K562 (cell line): ENCODE data around the gene SMIM12. TPM values are rescaled to one million over a fixed set of nuclear protein-coding genes. Genes with fewer than 3 reads are reported as not detected.
A peak's percentile ranks its signal among the peaks of the same experiment; 100 is the strongest.

Source experiments
- ATF7 ChIP-seq: fragments of 450-650 bp; IDR thresholded peaks from 2 replicates; pipeline ENCODE4 v1.7.1; 2014; ENCODE audit warnings: mild to moderate bottlenecking, moderate library complexity
- FIP1L1 ChIP-seq: fragments of 200-400 bp; formaldehyde crosslinking; IDR thresholded peaks from 2 replicates; pipeline ENCODE4 v1.6.1; 2018; ENCODE audit warnings: mild to moderate bottlenecking, low read depth, low read length; ENCODE audit not compliant: poor library complexity, severe bottlenecking
- POLR2G ChIP-seq: fragments of 200-400 bp; formaldehyde crosslinking; IDR thresholded peaks from 2 replicates; pipeline ENCODE4 v1.6.1; 2017; ENCODE audit warnings: low read depth, mild to moderate bottlenecking, antibody characterized with exemption, low read length, moderate library complexity
- PRPF4 ChIP-seq: fragments of 200-400 bp; formaldehyde crosslinking; IDR thresholded peaks from one replicate; pipeline ENCODE4 v1.6.1; 2017; ENCODE audit warnings: low read length, low read depth, mild to moderate bottlenecking; ENCODE audit not compliant: insufficient read depth, poor library complexity, severe bottlenecking
- PTBP1 ChIP-seq: fragments of 200-400 bp; formaldehyde crosslinking; IDR thresholded peaks from 2 replicates; pipeline ENCODE4 v1.6.1; 2017; ENCODE audit warnings: low read depth, low read length
- RBFOX2 ChIP-seq: fragments of 200-400 bp; formaldehyde crosslinking; IDR thresholded peaks from 2 replicates; pipeline ENCODE4 v1.6.1; 2017; ENCODE audit warnings: low read depth, mild to moderate bottlenecking, low read length, moderate library complexity
- RBM25 ChIP-seq: fragments of 200-400 bp; formaldehyde crosslinking; IDR thresholded peaks from 2 replicates; pipeline ENCODE4 v1.6.1; 2018; ENCODE audit warnings: low read length, low read depth, moderate library complexity; ENCODE audit not compliant: severe bottlenecking
- SLC30A9 ChIP-seq: fragments of 250-450 bp; sonication (Bioruptor Pico); IDR thresholded peaks from 2 replicates; pipeline ENCODE4 v1.8.0; 2022; ENCODE audit warnings: mild to moderate bottlenecking, moderate library complexity
- SMAD3 ChIP-seq: fragments of 450-650 bp; formaldehyde crosslinking; conservative IDR thresholded peaks from 2 replicates; pipeline ENCODE4 v1.4.0; 2020; ENCODE audit warnings: mild to moderate bottlenecking
- SRF ChIP-seq, 2 experiments: fragments of 250-450, 450-650 bp in 1 of 2; sonication (Bioruptor Pico) in 1 of 2; sonication (generic) in 1 of 2; formaldehyde crosslinking; IDR thresholded peaks; 2 replicates each; pipeline versions ENCODE4 v1.5.0 to v1.5.1; 2020 to 2022; ENCODE audit warnings: mild to moderate bottlenecking in 1 of 2, missing genetic modification reagents in 1 of 2
- ZC3H11A ChIP-seq: IDR thresholded peaks from 2 replicates; pipeline ENCODE4 v1.6.1; 2012; ENCODE audit warnings: low read depth, low read length, improper control_type of control experiment
- ZNF239 ChIP-seq: fragments of 250-450 bp; sonication (Bioruptor Pico); IDR thresholded peaks from 2 replicates; pipeline ENCODE4 v1.4.0; 2020; ENCODE audit warnings: mild to moderate bottlenecking
- ZNF431 ChIP-seq: sonication (generic); formaldehyde crosslinking; IDR thresholded peaks from 2 replicates; pipeline ENCODE4 v1.8.0; 2022; ENCODE audit warnings: mild to moderate bottlenecking, missing genetic modification reagents
- polyA plus RNA-seq, 8 experiments: library from polyadenylated mRNA; depleted of rRNA in 4 of 8; stranded (reverse) in 5 of 8; unstranded in 3 of 8; fragments of >200 nt; fragmentation: Nextera tagmentation in 2 of 8; fragmentation: Illumina TruSeq in 1 of 8; extraction: Ambion mirVana in 2 of 8; extraction: Trizol in 1 of 8; gene quantifications; 2 replicates each; pipeline versions ENCODE4 v1.2.1 to v1.2.3, GENCODE V29; 2011 to 2014; ENCODE audit warnings: inconsistent platforms in 1 of 8, missing spikeins in 1 of 8
- total RNA-seq, 7 experiments: library from RNA; depleted of rRNA in 6 of 7; stranded (reverse); fragments of >200 nt in 6 of 7; fragmentation: Illumina TruSeq in 2 of 7; extraction: Trizol in 2 of 7; gene quantifications; 2 replicates each; pipeline versions ENCODE4 v1.2.1 to v1.2.3, GENCODE V29; 2011 to 2021; ENCODE audit warnings: low replicate concordance in 1 of 7
- TF ChIP-seq, protein P1 (sequence below), 3 experiments: fragments of 200-800 bp in 1 of 3; fragments of 250-450 bp in 1 of 3; fragments of 450-650 bp in 1 of 3; sonication (Bioruptor Pico) in 1 of 3; sonication (Bioruptor generic) in 1 of 3; formaldehyde crosslinking in 1 of 3; IDR thresholded peaks; 2 replicates each; pipeline versions ENCODE4 v1.6.1 to v1.8.0; 2016 to 2022; ENCODE audit warnings: mild to moderate bottlenecking in 2 of 3, missing genetic modification characterization in 2 of 3, missing compliant biosample characterization in 1 of 3, moderate library complexity in 1 of 3
- TF ChIP-seq, protein P2 (sequence below): fragments of 450-650 bp; IDR thresholded peaks from 2 replicates; pipeline ENCODE4 v1.6.1; 2018; ENCODE audit not compliant: partially characterized antibody
- TF ChIP-seq, protein P3 (sequence below): fragments of 250-450 bp; sonication (Bioruptor Pico); IDR thresholded peaks from 2 replicates; pipeline ENCODE4 v1.6.1; 2021; ENCODE audit warnings: mild to moderate bottlenecking
- TF ChIP-seq, protein P4 (sequence below): fragments of 250-450 bp; sonication (Bioruptor Pico); IDR thresholded peaks from 2 replicates; pipeline ENCODE4 v1.9.0; 2021; ENCODE audit warnings: mild to moderate bottlenecking

SMIM12 gene
- total and polyA plus RNA-seq, 9 of the 15 experiments (the other 6 are each of a cell fraction or from before 2014, with no cell fraction given): 51.7 to 112 (median 63.9) TPM

DNA sequence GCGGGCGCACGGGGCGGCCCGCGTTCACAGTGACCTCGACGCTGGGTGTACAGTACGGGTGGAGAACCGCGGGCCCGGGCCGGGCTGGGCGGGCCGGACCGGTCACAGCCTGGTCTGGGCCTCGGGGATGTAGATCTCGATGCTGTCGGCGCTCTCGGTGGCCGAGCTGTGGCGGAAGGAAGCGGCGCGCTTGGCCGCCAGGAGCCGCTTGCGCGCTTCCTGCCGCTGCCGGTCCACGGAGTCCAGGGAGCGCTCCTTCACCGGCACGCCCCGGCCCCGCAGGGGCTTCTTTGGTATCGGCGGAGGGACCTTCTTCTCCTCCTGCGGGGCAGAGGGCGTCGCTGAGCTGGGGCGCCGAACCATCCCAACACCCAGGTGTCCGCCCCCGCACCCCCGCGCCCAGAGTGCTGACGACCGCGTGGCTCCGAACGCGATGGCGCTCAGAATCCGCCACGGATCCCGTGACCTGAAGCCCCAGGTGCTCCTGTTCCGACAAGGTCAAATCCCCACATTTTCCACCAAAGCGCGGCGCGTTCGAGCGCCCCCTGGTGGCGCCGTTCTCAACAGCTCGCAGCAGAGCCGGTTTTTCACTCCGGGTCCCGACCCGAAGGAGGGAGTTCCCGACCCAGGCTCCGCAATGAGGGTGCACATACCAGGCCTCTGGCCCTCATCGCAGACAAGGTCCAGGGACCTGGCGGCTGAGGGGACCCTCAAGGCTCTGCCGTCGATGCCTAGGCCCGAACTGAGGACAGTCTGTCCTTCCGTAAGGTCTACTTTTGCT lies 6.6 kb upstream of the SMIM12 start (continued):
- TF ChIP-seq, protein P1, sequence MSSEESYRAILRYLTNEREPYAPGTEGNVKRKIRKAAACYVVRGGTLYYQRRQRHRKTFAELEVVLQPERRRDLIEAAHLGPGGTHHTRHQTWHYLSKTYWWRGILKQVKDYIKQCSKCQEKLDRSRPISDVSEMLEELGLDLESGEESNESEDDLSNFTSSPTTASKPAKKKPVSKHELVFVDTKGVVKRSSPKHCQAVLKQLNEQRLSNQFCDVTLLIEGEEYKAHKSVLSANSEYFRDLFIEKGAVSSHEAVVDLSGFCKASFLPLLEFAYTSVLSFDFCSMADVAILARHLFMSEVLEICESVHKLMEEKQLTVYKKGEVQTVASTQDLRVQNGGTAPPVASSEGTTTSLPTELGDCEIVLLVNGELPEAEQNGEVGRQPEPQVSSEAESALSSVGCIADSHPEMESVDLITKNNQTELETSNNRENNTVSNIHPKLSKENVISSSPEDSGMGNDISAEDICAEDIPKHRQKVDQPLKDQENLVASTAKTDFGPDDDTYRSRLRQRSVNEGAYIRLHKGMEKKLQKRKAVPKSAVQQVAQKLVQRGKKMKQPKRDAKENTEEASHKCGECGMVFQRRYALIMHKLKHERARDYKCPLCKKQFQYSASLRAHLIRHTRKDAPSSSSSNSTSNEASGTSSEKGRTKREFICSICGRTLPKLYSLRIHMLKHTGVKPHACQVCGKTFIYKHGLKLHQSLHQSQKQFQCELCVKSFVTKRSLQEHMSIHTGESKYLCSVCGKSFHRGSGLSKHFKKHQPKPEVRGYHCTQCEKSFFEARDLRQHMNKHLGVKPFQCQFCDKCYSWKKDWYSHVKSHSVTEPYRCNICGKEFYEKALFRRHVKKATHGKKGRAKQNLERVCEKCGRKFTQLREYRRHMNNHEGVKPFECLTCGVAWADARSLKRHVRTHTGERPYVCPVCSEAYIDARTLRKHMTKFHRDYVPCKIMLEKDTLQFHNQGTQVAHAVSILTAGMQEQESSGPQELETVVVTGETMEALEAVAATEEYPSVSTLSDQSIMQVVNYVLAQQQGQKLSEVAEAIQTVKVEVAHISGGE (CRISPR knock-in tag; IDR thresholded peaks at IDR 0.05): no peak
- no peak for TF ChIP-seq ZNF239 (CRISPR knock-in tag)
- no peak for TF ChIP-seq SMAD3
- TF ChIP-seq ATF7: peak; percentile 51; the same call in 1 of the 2 replicates
- TF ChIP-seq, protein P2, sequence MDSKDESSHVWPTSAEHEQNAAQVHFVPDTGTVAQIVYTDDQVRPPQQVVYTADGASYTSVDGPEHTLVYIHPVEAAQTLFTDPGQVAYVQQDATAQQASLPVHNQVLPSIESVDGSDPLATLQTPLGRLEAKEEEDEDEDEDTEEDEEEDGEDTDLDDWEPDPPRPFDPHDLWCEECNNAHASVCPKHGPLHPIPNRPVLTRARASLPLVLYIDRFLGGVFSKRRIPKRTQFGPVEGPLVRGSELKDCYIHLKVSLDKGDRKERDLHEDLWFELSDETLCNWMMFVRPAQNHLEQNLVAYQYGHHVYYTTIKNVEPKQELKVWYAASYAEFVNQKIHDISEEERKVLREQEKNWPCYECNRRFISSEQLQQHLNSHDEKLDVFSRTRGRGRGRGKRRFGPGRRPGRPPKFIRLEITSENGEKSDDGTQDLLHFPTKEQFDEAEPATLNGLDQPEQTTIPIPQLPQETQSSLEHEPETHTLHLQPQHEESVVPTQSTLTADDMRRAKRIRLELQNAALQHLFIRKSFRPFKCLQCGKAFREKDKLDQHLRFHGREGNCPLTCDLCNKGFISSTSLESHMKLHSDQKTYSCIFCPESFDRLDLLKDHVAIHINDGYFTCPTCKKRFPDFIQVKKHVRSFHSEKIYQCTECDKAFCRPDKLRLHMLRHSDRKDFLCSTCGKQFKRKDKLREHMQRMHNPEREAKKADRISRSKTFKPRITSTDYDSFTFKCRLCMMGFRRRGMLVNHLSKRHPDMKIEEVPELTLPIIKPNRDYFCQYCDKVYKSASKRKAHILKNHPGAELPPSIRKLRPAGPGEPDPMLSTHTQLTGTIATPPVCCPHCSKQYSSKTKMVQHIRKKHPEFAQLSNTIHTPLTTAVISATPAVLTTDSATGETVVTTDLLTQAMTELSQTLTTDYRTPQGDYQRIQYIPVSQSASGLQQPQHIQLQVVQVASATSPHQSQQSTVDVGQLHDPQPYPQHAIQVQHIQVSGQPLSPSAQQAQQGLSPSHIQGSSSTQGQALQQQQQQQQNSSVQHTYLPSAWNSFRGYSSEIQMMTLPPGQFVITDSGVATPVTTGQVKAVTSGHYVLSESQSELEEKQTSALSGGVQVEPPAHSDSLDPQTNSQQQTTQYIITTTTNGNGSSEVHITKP: peak; percentile 47
- TF ChIP-seq RBM25: no peak
- TF ChIP-seq, protein P3, sequence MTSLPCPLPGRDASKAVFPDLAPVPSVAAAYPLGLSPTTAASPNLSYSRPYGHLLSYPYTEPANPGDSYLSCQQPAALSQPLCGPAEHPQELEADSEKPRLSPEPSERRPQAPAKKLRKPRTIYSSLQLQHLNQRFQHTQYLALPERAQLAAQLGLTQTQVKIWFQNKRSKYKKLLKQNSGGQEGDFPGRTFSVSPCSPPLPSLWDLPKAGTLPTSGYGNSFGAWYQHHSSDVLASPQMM (CRISPR knock-in tag): no peak
- TF ChIP-seq POLR2G: peak; percentile 80
- no peak for TF ChIP-seq ZNF431
- peak; percentile 83 for TF ChIP-seq FIP1L1
- TF ChIP-seq SLC30A9 (CRISPR knock-in tag): no peak
- peak; percentile 80 for TF ChIP-seq RBFOX2
- no peak for TF ChIP-seq ZC3H11A
- TF ChIP-seq, protein P4, sequence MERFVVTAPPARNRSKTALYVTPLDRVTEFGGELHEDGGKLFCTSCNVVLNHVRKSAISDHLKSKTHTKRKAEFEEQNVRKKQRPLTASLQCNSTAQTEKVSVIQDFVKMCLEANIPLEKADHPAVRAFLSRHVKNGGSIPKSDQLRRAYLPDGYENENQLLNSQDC (CRISPR knock-in tag): no peak
- TF ChIP-seq PRPF4: no peak
- no peak for TF ChIP-seq SRF (CRISPR knock-in tag; IDR thresholded peaks at IDR 0.05)
- TF ChIP-seq PTBP1: no peak
